CD4-positive, CD25-positive, alpha-beta regulatory T cell (primary cell): ENCODE measurements around the gene NUP98. TPM values are rescaled to one million over a fixed set of nuclear protein-coding genes. Genes with fewer than 3 reads are reported as not detected.

Experiments used
- ATAC-seq, 2 donors: fragments of 150-1000 bp; cut with Tn5 transposase; one replicate each; pipeline ENCODE4 v1.10.0; 2021; ENCODE audit warnings: low read depth in 2 of 2, moderate number of reproducible peaks in 2 of 2, moderate library complexity in 1 of 2
- DNase-seq, 3 donors: peaks; one replicate each; pipeline versions ENCODE4 v3.0.0 to v3.0.0-alpha.2; 2012 to 2022; ENCODE audit warnings: mixed read lengths in 1 of 3
- H3K27ac ChIP-seq: one replicate; pipeline ENCODE4 v1.7.0; 2013; ENCODE audit warnings: mild to moderate bottlenecking, low read length; ENCODE audit not compliant: insufficient read depth, poor library complexity, severe bottlenecking
- H3K27me3 ChIP-seq: one replicate; pipeline ENCODE4 v1.7.0; 2013; ENCODE audit warnings: low read length; ENCODE audit not compliant: control insufficient read depth, insufficient read depth
- H3K36me3 ChIP-seq: one replicate; pipeline ENCODE4 v1.7.0; 2013; ENCODE audit warnings: mild to moderate bottlenecking, low read length, moderate library complexity; ENCODE audit not compliant: control insufficient read depth, insufficient read depth
- H3K4me1 ChIP-seq: 2 replicates; pipeline ENCODE4 v1.7.0; 2013; ENCODE audit warnings: mild to moderate bottlenecking, low read length; ENCODE audit not compliant: insufficient read depth, control insufficient read depth, poor library complexity, severe bottlenecking
- H3K4me3 ChIP-seq: one replicate; pipeline ENCODE4 v1.7.0; 2013; ENCODE audit warnings: low read depth, mild to moderate bottlenecking, low read length, moderate library complexity
- H3K9me3 ChIP-seq, 2 experiments: 1 replicate in 1 of 2; 2 replicates in 1 of 2; pipeline ENCODE4 v1.7.0; 2013; ENCODE audit warnings: low read length in 2 of 2, mild to moderate bottlenecking in 1 of 2, moderate library complexity in 1 of 2; ENCODE audit not compliant: control insufficient read depth in 2 of 2
- H3K27ac Mint-ChIP-seq, 3 donors: one replicate each; pipeline ENCODE4 v1.8.0; 2020 to 2022; ENCODE audit warnings: mild to moderate bottlenecking in 3 of 3, mixed read lengths in 3 of 3, moderate library complexity in 2 of 3
- H3K27me3 Mint-ChIP-seq: one replicate; pipeline ENCODE4 v1.8.0; 2022; ENCODE audit warnings: mild to moderate bottlenecking, mixed read lengths
- H3K36me3 Mint-ChIP-seq: one replicate; pipeline ENCODE4 v1.8.0; 2020; ENCODE audit warnings: mixed read lengths
- H3K4me1 Mint-ChIP-seq, 4 donors: one replicate each; pipeline ENCODE4 v1.8.0; 2020 to 2022; ENCODE audit warnings: mixed read lengths in 4 of 4, mild to moderate bottlenecking in 1 of 4
- H3K4me3 Mint-ChIP-seq, 4 donors: one replicate each; pipeline ENCODE4 v1.8.0; 2020 to 2022; ENCODE audit warnings: mild to moderate bottlenecking in 4 of 4, mixed read lengths in 4 of 4, moderate library complexity in 3 of 4
- H3K9me3 Mint-ChIP-seq, 7 donors: one replicate each; pipeline ENCODE4 v1.8.0; 2020 to 2022; ENCODE audit warnings: mixed read lengths in 7 of 7, mild to moderate bottlenecking in 3 of 7, moderate library complexity in 2 of 7
- polyA plus RNA-seq, 4 donors: library from polyadenylated mRNA; unstranded; fragments of 300-500 nt; fragmentation: Illumina TruSeq; gene quantifications; one replicate each; pipeline ENCODE4 v1.2.3, GENCODE V29; 2021
- total RNA-seq: library from RNA; stranded (reverse); gene quantifications from one replicate; pipeline ENCODE4 v1.2.3, GENCODE V29; 2022

NUP98 gene
- total and polyA plus RNA-seq, 5 donors from 2014 or later, result 28.0 to 131 (median 46.5) TPM

DNA sequence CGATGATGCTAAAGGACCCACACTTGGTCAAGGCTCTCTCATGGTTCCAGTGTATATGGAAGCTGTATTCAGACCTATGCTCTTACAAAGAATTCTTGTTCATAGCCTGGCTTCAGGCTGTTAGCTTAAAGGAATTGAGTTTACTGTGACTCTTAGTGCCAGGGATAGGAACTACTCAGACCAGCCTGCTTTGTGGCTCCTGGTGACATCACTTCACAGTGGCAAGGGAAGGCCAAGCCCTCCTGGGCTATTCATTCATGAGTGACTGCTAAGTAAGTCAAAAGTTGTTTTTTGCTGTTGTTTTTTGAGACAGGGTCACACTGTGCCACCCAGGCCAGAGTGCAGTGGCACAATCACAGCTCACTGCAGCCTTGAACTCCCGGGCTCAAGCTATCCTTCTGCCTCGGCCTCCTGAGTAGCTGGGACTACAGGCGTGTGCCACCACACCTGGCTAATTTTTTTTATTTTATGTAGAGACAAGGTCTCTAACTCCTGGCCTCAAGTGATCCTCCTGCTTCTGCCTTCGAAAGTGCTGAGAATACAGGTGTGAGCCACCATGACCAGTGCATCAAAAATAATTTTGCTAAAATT is 165.2 kb downstream of the NUP98 start:
- H3K27ac Mint-ChIP-seq, result no peak overlapping the region

DNA sequence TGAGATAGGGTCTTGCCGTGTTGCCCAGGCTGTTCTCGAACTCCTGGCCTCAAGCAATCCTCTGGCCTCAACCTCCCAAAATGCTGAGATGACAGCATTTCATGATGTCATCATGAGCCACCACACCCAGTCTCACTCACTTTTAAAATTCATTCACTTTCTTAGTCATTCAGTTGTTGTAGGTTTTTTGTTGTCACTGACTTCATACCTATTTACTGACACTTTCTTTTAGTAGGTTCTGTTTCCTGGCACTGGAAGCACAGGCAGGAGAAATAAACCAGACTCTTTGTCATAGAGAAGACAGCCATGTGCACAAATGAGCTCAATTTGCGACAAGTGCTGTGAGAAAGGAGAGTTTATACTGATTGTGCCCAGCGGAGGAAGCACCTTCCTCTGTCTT is 166.0 kb downstream of the NUP98 start:
- Mint-ChIP-seq H3K9me3 (peaks cover 0 to 1% (median 0%) of the 10 kb centered on the region in 7 donors), H3K27me3 (no peaks in the 10 kb centered on the region)
- H3K27me3 ChIP-seq, result no peaks in the 10 kb centered on the region

More for the DNA sequence above, 165.2 kb downstream of the NUP98 start:
- H3K27ac ChIP-seq, result no peak overlapping the region
- H3K36me3 ChIP-seq, result no peaks in the 10 kb centered on the region
- H3K4me1 ChIP-seq, result no peaks in the 10 kb centered on the region
- Mint-ChIP-seq H3K9me3 (peaks cover 0 to 1% (median 0%) of the 10 kb centered on the region in 7 donors), H3K4me1 (peaks cover 0 to 4% (median 0%) of the 10 kb centered on the region in 4 donors), H3K4me3 (no peak overlapping the region), H3K36me3 (no peaks in the 10 kb centered on the region), H3K27me3 (peaks cover 7% of the 10 kb centered on the region)
- DNase-seq (no peak), ATAC-seq (no peak)
- no peak overlapping the region for H3K4me3 ChIP-seq
- no peaks in the 10 kb centered on the region for H3K27me3 ChIP-seq
- no peaks in the 10 kb centered on the region for H3K9me3 ChIP-seq

DNA sequence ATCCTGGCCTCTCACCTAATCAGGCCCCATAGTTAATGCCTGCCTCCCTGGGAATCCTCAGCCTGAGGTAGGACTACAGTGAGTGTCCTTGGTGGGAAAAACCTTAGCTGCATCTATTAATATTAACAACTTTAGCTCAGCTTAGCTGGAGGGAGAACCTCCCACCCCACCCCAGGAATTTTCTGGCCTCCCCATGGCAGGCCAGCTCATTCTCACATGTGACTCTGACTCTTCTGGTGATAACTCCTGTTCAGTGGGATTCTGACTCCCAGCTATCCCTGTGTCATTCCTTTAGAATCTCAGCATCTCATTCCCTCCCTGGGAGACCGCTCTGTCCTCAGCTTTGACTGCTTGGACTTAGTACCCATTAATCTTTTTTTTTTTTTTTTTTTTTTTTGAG is 170.1 kb downstream of the NUP98 start:
- Histone ChIP-seq H3K4me1 (no peaks in the 10 kb centered on the region), H3K27ac (no peak overlapping the region), H3K9me3 (no peaks in the 10 kb centered on the region), H3K36me3 (no peaks in the 10 kb centered on the region), H3K27me3 (no peaks in the 10 kb centered on the region), H3K4me3 (no peak overlapping the region)
- DNase-seq, result no peak
- H3K27ac Mint-ChIP-seq, result no peak overlapping the region
- no peak overlapping the region for H3K4me3 Mint-ChIP-seq
- H3K9me3 Mint-ChIP-seq, result peaks cover 0 to 1% (median 0%) of the 10 kb centered on the region in 7 donors
- H3K36me3 Mint-ChIP-seq, result no peaks in the 10 kb centered on the region
- no peak for ATAC-seq
- peaks cover 0 to 5% (median 4%) of the 10 kb centered on the region in 4 donors for H3K4me1 Mint-ChIP-seq
- H3K27me3 Mint-ChIP-seq, result no peaks in the 10 kb centered on the region

More for the DNA sequence above, 166.0 kb downstream of the NUP98 start:
- no peak overlapping the region for H3K27ac Mint-ChIP-seq
- DNase-seq (no peak), ATAC-seq (no peak)
- Histone ChIP-seq H3K9me3 (no peaks in the 10 kb centered on the region), H3K36me3 (no peaks in the 10 kb centered on the region), H3K4me3 (no peak overlapping the region), H3K27ac (no peak overlapping the region), H3K4me1 (no peaks in the 10 kb centered on the region)
- no peak overlapping the region for H3K4me3 Mint-ChIP-seq
- H3K36me3 Mint-ChIP-seq, result no peaks in the 10 kb centered on the region
- peaks cover 0 to 5% (median 4%) of the 10 kb centered on the region in 4 donors for H3K4me1 Mint-ChIP-seq

DNA sequence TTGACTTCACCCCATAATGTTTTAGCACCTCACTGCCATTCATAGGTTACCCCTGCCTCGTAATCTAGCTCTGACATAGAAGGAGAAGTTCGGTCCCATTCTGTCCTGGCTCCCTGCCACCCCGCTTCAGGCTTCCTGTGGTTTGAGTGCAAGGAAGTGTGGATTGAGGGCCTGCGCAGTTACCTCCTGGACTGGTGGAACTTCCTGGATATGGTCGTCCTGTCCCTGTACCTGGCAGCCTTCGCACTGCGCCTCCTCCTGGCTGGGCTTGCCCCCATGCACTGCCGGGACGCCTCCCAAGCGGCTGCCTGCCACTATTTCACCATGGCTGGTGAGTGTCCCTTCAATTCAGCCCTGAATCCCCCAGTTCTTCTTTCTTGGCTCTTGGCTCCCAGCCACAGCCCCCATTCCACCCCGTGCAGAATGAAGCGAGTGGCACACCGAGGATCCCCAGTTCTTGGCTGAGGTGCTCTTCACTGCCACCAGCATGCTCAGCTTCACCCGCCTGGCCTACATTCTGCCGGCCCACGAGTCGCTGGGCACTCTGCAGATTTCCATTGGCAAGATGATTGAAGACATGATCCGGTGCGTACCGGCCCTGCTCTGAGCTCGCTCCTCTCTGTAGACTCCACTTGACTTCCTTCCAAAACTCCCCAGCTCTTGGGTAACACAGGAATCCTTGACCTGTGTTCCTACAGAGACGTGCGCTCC is 170.9 kb downstream of the NUP98 start:
- DNase-seq (no peak), ATAC-seq (no peak)
- Mint-ChIP-seq H3K36me3 (no peaks in the 10 kb centered on the region), H3K4me3 (no peak overlapping the region), H3K4me1 (peaks cover 0 to 5% (median 4%) of the 10 kb centered on the region in 4 donors), H3K27ac (peak overlapping the region in 1 of 3 donors; percentile 64), H3K9me3 (peaks cover 0 to 1% (median 0%) of the 10 kb centered on the region in 7 donors), H3K27me3 (no peaks in the 10 kb centered on the region)
- H3K9me3 ChIP-seq, result no peaks in the 10 kb centered on the region
- no peak overlapping the region for H3K4me3 ChIP-seq
- no peaks in the 10 kb centered on the region for H3K36me3 ChIP-seq
- no peaks in the 10 kb centered on the region for H3K27me3 ChIP-seq
- H3K4me1 ChIP-seq, result no peaks in the 10 kb centered on the region
- no peak overlapping the region for H3K27ac ChIP-seq

Other genes with a start within 250 kb of the NUP98 start
- gene ART5, start 155.6 kb downstream of the NUP98 start, total RNA-seq, result not detected
- not detected for gene ART5, start 155.6 kb downstream of the NUP98 start, polyA plus RNA-seq
- not detected for gene ART1, start 152.4 kb downstream of the NUP98 start, total RNA-seq
- gene ART1, start 152.4 kb downstream of the NUP98 start, polyA plus RNA-seq, result not detected
- 1.4 TPM for gene CHRNA10, start 126.2 kb downstream of the NUP98 start, total RNA-seq
- under 1 TPM in 2 of 4 donors, not detected in 2; 0.21 to 0.40 TPM for gene CHRNA10, start 126.2 kb downstream of the NUP98 start, polyA plus RNA-seq
- 11.6 TPM for gene PGAP2, start 11.0 kb upstream of the NUP98 start, total RNA-seq
- 10 to 100 TPM; 11.4 to 16.7 (median 14.0) TPM for gene PGAP2, start 11.0 kb upstream of the NUP98 start, polyA plus RNA-seq
- gene RHOG, start 43.4 kb upstream of the NUP98 start, total RNA-seq, result 173 TPM
- gene RHOG, start 43.4 kb upstream of the NUP98 start, polyA plus RNA-seq, result 100 to 1,000 TPM; 222 to 276 (median 240) TPM
- gene STIM1, start 58.1 kb upstream of the NUP98 start, total RNA-seq, result 134 TPM
- gene STIM1, start 58.1 kb upstream of the NUP98 start, polyA plus RNA-seq, result 10 to 100 TPM; 25.7 to 30.6 (median 29.7) TPM